Mucosa of descending colon (tissue), 3 donors: Measurements from ENCODE around the gene SCG5. TPM values are rescaled to one million over a fixed set of nuclear protein-coding genes. Genes with fewer than 3 reads are reported as not detected.
"Not testable (repeated sequence)": the region's sequence is repeated elsewhere in the genome, so short reads cannot be mapped to it uniquely, and the experiment has no call there.

ENCODE experiments used
- ATAC-seq: fragments of 200-7000 bp; cut with Tn5 transposase; one replicate; pipeline ENCODE4 v1.9.1; 2020; ENCODE audit warnings: mild to moderate bottlenecking, moderate library complexity
- DNase-seq, 3 donors: peaks; one replicate each; pipeline ENCODE4 v3.0.0-alpha.2; 2020
- H3K36me3 ChIP-seq: fragments of 200-600 bp; one replicate; pipeline ENCODE4 v1.8.0; 2021; ENCODE audit warnings: low read depth, mild to moderate bottlenecking
- H3K4me1 ChIP-seq: fragments of 200-600 bp; one replicate; pipeline ENCODE4 v1.8.0; 2021; ENCODE audit warnings: low read depth, mild to moderate bottlenecking
- H3K4me3 ChIP-seq: fragments of 200-600 bp; one replicate; pipeline ENCODE4 v1.8.0; 2021; ENCODE audit warnings: mild to moderate bottlenecking
- H3K9me3 ChIP-seq: fragments of 200-600 bp; one replicate; pipeline ENCODE4 v1.8.0; 2021; ENCODE audit warnings: mild to moderate bottlenecking
- intact Hi-C, 2 donors: fragments of 100-400 bp; cut with DNase I in 1 of 2; cut with micrococcal nuclease in 1 of 2; formaldehyde crosslinking; loops; one replicate each; pipeline versions ENCODE4 v1.11.0 to v1.11.1; 2022; cut with DNase I, micrococcal nuclease
- long read RNA-seq, 2 donors: library from polyadenylated mRNA; unstranded; transcript quantifications; one replicate each; pipeline ENCODE4 v2.0.0, GENCODE V29; 2019 to 2021
- total RNA-seq, 3 donors: library from RNA; stranded (reverse); fragmentation: NEBNext Ultra II Directional in 2 of 3; extraction: Animal tissue kit (Norgen Biotek cat#: 25700) in 2 of 3; gene quantifications; one replicate each; pipeline versions ENCODE4 v1.2.1 to v1.2.4, GENCODE V29; 2021 to 2023
- TF ChIP-seq, protein P1 (sequence below): fragments of 200-600 bp; IDR thresholded peaks from one replicate; pipeline ENCODE4 v1.8.0; 2022; ENCODE audit warnings: antibody characterized with exemption, mild to moderate bottlenecking
- donor health status: DM: no; HTN: no; CAD: no; lungs with moderate emphysema.
- donor health status: DM: no; HTN: no; CAD: no.
- donor health status: DM: no; HTN: yes; CAD: no.

The SCG5 gene, protein sequence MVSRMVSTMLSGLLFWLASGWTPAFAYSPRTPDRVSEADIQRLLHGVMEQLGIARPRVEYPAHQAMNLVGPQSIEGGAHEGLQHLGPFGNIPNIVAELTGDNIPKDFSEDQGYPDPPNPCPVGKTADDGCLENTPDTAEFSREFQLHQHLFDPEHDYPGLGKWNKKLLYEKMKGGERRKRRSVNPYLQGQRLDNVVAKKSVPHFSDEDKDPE
- 1 to 10 TPM; 4.2 to 7.0 (median 5.7) TPM for total RNA-seq
- long read RNA-seq, donor 1, partial matches to known transcripts = 1 of 5 reads
- long read RNA-seq, donor 1, other reads (novel, unspliced or antisense) = 0 of 5 reads
- long read RNA-seq, donor 2, partial matches to known transcripts = 0 of 2 reads
- long read RNA-seq, donor 2, other reads (novel, unspliced or antisense) = 0 of 2 reads

DNA sequence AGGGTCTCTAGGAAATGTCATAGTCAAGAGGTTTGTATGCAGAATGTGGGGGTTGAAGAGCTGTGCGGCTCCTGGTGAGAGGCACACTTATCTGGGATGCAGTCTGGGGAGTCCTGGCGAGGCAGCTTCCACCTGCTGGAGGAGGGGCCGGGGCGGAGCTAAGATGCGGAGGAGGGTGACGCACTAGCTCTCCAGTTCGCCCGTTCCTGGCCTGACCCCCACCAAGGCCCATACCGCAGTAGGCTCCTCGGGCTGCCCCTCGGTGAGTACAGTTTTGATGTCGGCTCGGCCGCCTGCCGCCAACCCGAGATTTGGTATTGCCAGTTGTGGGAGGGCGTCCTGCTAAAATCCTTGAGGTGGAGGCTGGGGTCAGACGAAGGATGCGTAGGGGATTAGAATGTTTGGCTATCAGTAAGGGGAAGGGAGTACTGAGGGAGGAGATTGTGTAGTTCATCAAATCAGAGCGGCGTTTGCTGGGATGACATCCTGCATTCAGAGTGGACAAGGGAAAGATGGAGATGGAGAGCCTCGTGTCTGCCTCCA lies at the start of gene SCG5:
TSS of gene SCG5 (plus strand) at position 194 of the 543 bp plus-strand sequence. CDS start 1,883 bp downstream, outside the sequence.
- TF ChIP-seq, protein P1, sequence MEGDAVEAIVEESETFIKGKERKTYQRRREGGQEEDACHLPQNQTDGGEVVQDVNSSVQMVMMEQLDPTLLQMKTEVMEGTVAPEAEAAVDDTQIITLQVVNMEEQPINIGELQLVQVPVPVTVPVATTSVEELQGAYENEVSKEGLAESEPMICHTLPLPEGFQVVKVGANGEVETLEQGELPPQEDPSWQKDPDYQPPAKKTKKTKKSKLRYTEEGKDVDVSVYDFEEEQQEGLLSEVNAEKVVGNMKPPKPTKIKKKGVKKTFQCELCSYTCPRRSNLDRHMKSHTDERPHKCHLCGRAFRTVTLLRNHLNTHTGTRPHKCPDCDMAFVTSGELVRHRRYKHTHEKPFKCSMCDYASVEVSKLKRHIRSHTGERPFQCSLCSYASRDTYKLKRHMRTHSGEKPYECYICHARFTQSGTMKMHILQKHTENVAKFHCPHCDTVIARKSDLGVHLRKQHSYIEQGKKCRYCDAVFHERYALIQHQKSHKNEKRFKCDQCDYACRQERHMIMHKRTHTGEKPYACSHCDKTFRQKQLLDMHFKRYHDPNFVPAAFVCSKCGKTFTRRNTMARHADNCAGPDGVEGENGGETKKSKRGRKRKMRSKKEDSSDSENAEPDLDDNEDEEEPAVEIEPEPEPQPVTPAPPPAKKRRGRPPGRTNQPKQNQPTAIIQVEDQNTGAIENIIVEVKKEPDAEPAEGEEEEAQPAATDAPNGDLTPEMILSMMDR = no peak
- Histone ChIP-seq H3K4me3 (no peak within 1 kb of the TSS), H3K36me3 (no peaks in the 10 kb centered on the region), H3K9me3 (no peaks in the 10 kb centered on the region), H3K4me1 (no peaks in the 10 kb centered on the region)
- peak; percentile 87 for ATAC-seq
- intact Hi-C loops = no loop called here
- peak; percentile 50 to 69 (median 54) for DNase-seq

DNA sequence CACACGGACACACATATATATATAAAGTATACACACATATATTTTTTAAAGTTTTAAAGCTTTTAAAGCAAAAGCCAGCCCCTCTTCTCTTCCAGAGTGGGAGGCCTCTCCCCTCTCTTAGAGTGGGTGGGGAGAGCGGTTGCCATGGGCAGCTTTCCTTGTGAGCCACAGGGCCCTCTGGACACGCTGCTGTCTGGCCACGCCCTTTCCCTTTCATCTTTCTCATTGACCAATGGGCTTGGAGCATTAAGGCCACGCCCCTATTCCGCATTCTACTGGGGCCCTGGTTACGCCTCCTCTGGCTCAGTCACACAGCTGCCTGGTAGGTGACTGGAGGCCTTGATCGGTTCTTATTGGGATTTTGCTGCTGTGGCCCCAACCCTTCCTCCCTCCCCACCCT lies 48.4 kb upstream of the SCG5 start, which contains the start of gene GOLGA8N:
TSS of gene GOLGA8N (plus strand) at position 306 of the 400 bp plus-strand sequence.
- ATAC-seq, intact Hi-C loops, H3K9me3 ChIP-seq, H3K4me1 ChIP-seq, DNase-seq, H3K4me3 ChIP-seq, H3K36me3 ChIP-seq: not testable (repeated sequence)

DNA sequence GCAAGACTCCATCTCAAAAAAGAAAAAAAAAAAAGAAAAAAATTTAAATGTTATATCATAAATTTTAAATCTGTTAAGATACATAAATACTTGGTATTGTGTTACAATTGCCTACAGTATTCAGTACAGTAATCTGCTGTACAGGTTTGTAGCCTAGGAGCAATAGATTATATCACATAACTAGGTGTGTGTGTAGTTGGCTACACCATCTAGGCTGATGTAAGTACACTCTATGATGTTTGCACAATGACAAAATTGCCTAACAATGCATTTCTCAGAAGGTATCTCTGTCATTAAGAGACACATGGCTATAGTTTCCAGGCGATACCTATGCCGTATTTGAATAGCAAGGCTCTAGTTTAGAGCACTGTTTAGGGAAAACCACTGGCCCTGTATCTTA lies 32.0 kb upstream of the SCG5 start:
- not testable (repeated sequence) for DNase-seq, H3K4me1 ChIP-seq

DNA sequence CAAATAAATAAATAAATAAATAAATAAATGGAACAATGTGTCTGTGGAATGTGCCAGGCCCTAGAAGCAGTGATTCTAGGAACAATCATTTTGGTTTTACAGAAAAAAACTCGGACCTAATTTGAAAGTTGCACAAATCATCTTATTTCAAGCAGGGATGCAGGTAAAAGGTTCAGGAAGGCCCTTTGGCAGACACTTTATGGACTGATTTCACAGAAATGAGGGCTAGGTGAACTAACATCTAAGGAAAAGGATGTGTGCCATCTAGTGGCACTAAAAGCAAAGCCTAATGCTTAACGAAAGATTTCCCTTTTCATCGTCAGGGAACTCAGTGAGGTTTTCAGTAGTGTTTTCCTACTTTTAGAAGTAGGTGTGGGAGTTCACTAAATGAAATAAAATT lies 30.8 kb upstream of the SCG5 start:
- H3K36me3 ChIP-seq, intact Hi-C loops, H3K9me3 ChIP-seq, H3K4me3 ChIP-seq, H3K4me1 ChIP-seq, DNase-seq: not testable (repeated sequence)
- ATAC-seq = peak; percentile 25

More for the DNA sequence above, 32.0 kb upstream of the SCG5 start:
- H3K4me3 ChIP-seq, intact Hi-C loops, H3K9me3 ChIP-seq, H3K36me3 ChIP-seq: not testable (repeated sequence)
- ATAC-seq = peak; percentile 18

DNA sequence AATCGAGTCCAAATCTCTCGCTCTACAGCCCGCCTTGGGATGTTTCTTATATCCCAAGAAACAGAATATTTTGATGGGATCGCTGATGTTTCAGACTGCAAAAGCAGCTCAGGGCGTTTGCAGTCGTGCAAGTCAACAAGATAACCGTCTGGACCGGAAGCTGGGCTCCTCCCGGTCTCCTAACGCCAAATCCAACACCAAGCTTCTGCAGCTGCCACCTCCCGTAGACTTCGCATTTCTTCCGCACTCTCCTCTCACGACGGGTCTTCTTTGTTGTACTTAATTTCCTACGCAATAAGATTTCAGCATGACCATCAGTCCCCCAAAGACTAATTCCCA lies 26.8 kb upstream of the SCG5 start:
- peak; percentile 76 for ATAC-seq
- H3K9me3 ChIP-seq, H3K4me1 ChIP-seq, H3K36me3 ChIP-seq, intact Hi-C loops: not testable (repeated sequence)
- DNase-seq = peak in 2 of 3 donors; percentile 62 to 63
- H3K4me3 ChIP-seq = peak overlapping the region; percentile 13

DNA sequence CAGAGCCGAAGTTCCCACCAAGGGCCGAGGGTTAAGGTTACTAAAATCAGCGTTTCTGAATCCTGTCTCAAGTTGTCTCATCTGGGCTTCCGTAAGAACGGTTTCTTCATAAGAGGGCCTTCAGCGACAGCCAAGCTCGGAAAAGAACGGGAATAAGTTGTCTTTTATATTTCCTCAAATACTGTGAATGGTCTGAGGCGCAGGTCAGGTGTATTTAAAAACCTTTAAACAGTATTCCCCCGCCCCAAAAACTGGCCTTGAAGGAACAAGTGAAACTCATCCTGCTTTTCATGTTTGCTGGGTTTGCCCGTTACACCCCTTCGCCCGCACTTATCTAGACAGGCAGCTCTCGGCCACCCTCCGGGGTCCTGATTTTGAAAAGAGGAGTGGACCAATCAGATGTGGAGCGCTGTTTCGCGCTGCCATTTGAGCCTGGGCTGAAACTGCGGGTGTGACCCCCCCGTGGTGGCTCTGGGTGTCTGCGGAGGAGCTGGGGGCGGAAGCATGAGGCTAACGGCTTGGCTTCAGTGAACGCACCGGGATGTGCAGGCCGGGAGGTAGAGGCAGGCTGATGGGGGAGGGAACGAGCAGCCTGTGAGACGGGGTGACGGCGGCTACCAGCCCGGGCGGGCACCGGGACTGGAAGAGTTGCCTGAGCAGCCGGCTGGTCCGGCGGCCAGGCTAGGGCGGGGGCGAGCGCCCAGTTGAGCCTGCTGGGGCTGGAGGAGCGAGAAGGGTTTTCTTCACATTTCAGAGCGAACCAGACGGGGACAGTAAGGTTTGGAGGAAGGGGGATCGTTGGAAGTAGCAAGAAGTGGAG lies 26.2 kb upstream of the SCG5 start, which contains the start of gene ARHGAP11A:
TSS of gene ARHGAP11A (plus strand) at position 454 of the 820 bp plus-strand sequence. CDS start 708 bp downstream, outside the sequence.
- H3K4me1 ChIP-seq, H3K9me3 ChIP-seq, H3K36me3 ChIP-seq, intact Hi-C loops: not testable (repeated sequence)
- peak within 1 kb of the TSS; percentile 13 for H3K4me3 ChIP-seq
- DNase-seq (peak; percentile 89 to 94 (median 91)), ATAC-seq (peak; percentile 92)

DNA sequence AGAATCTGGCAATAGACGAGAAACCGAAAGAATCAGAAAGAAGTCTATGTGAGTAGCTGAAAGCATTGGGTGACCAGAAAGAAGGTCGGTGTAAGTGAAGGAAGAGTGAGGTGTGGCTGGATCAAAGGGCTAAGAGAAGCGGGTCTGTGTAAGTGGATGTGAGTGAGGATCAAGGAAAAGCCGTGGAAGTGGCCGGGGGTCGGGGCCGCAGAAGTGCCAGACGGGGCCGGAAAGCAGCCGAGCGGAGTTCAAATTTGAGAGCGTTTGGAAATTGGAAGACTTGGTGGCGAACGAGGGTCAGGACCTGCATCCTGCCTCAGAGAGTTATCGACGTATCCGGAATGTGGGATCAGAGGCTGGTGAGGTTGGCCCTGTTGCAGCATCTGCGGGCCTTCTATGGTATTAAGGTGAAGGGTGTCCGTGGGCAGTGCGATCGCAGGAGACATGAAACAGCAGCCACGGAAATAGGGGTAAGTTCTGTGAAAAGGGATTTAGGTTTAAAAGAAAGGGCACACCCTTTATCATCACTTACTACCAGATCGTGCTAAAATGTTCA lies 25.6 kb upstream of the SCG5 start:
- DNase-seq = not testable (repeated sequence)

DNA sequence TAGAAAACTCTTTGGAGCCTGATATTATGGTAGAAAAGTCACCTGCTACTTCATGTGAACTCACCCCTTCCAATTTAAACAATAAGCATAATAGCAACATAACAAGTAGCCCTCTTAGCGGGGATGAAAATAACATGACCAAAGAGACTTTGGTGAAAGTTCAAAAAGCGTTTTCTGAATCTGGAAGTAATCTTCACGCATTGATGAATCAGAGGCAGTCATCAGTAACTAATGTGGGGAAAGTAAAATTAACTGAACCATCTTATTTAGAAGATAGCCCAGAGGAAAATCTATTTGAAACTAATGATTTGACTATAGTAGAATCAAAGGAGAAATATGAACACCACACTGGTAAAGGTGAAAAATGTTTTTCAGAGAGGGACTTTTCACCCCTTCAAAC lies 5.1 kb upstream of the SCG5 start:
- no peaks in the 10 kb centered on the region for H3K36me3 ChIP-seq
- ATAC-seq = no peak
- intact Hi-C loops = no loop called here
- no peaks in the 10 kb centered on the region for H3K4me1 ChIP-seq
- H3K4me3 ChIP-seq = no peak overlapping the region
- TF ChIP-seq, protein P1 = no peak
- DNase-seq = no peak
- no peaks in the 10 kb centered on the region for H3K9me3 ChIP-seq

More for the DNA sequence above, 25.6 kb upstream of the SCG5 start:
- peak overlapping the region; percentile 13 for H3K4me3 ChIP-seq
- H3K4me1 ChIP-seq, H3K36me3 ChIP-seq, intact Hi-C loops, H3K9me3 ChIP-seq: not testable (repeated sequence)
- peak; percentile 16 for ATAC-seq
